ENCODE results near the gene GMDS.

DNA sequence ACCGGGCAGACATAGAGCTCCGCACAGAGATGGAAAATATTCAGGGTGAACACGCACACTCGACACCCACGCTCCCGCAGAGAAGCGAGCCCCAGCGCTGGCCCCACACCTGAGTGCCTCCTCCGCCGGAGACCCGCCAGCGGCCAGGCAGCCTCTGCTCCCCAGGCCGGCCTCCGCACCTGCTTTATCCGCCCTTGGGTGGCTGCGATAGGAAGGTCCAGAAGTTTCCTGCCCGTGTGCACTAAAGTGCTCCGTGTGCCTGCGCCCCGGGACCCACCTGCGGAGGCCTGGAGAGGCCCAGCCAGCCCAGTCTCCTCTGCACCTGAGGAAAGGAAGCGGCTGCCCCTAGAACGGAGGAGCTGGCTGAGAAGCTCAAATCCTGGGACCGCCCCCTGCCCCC, 646.5 kb downstream of the GMDS start:
- TF ChIP-seq, protein P1, sequence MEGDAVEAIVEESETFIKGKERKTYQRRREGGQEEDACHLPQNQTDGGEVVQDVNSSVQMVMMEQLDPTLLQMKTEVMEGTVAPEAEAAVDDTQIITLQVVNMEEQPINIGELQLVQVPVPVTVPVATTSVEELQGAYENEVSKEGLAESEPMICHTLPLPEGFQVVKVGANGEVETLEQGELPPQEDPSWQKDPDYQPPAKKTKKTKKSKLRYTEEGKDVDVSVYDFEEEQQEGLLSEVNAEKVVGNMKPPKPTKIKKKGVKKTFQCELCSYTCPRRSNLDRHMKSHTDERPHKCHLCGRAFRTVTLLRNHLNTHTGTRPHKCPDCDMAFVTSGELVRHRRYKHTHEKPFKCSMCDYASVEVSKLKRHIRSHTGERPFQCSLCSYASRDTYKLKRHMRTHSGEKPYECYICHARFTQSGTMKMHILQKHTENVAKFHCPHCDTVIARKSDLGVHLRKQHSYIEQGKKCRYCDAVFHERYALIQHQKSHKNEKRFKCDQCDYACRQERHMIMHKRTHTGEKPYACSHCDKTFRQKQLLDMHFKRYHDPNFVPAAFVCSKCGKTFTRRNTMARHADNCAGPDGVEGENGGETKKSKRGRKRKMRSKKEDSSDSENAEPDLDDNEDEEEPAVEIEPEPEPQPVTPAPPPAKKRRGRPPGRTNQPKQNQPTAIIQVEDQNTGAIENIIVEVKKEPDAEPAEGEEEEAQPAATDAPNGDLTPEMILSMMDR (conservative IDR thresholded peaks at IDR 0.05; ENCODE audit: low read depth, low read length) = no peak
- TF ChIP-seq POLR2A (IDR thresholded peaks at IDR 0.05; ENCODE audit: low read depth, low read length) (no peak), SMC3 (IDR thresholded peaks at IDR 0.05; ENCODE audit: low read depth, low read length) (no peak), RCOR1 (IDR thresholded peaks at IDR 0.05; ENCODE audit: insufficient replicate concordance, low read length) (no peak), MAFK (IDR thresholded peaks at IDR 0.05; ENCODE audit: low read depth, low read length) (no peak), RFX5 (IDR thresholded peaks at IDR 0.05; ENCODE audit: low read depth, low read length) (no peak), NFE2L2 (IDR thresholded peaks at IDR 0.05; ENCODE audit: low read depth, low read length) (no peak), CHD1 (IDR thresholded peaks at IDR 0.05; ENCODE audit: low read depth, low read length) (no peak), CEBPB (IDR thresholded peaks at IDR 0.05; ENCODE audit: low read depth, low read length) (no peak)
- TF ChIP-seq, protein P2, sequence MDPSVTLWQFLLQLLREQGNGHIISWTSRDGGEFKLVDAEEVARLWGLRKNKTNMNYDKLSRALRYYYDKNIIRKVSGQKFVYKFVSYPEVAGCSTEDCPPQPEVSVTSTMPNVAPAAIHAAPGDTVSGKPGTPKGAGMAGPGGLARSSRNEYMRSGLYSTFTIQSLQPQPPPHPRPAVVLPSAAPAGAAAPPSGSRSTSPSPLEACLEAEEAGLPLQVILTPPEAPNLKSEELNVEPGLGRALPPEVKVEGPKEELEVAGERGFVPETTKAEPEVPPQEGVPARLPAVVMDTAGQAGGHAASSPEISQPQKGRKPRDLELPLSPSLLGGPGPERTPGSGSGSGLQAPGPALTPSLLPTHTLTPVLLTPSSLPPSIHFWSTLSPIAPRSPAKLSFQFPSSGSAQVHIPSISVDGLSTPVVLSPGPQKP (IDR thresholded peaks at IDR 0.05; ENCODE audit: borderline replicate concordance, low read depth, low read length) = no peak
